ENCODE results near the gene EPHB1.

Gene EPHB1

GRCh38 chr3:135215516-135215915 is 420.5 kb downstream of the EPHB1 start:
- TF ChIP-seq CTCF (IDR thresholded peaks at IDR 0.05; ENCODE audit: low read depth, low read length, missing control alignments): no peak
- no peak overlapping the region for H3K4me3 ChIP-seq (ENCODE audit: low read depth, low read length)
- DNase-seq (ENCODE audit: low read depth): no peak
- in situ Hi-C loops (cut with HindIII; ENCODE audit: low sequenced_read_pairs): no loop called here

- TF ChIP-seq CTCF (IDR thresholded peaks at IDR 0.05; ENCODE audit: low read depth, low read length, missing control alignments): no peak
- in situ Hi-C loops (cut with HindIII; ENCODE audit: low sequenced_read_pairs): no loop called here
- DNase-seq (ENCODE audit: low read depth): no peak
- no peak overlapping the region for H3K4me3 ChIP-seq (ENCODE audit: low read depth, low read length)
Measured at GRCh38 chr3:135216659-135217058, 421.6 kb downstream of the EPHB1 start.

GRCh38 chr3:135217730-135218129 is 422.7 kb downstream of the EPHB1 start:
- in situ Hi-C loops (cut with HindIII; ENCODE audit: low sequenced_read_pairs): no loop called here
- H3K4me3 ChIP-seq (ENCODE audit: low read depth, low read length): no peak overlapping the region
- no peak for TF ChIP-seq CTCF (IDR thresholded peaks at IDR 0.05; ENCODE audit: low read depth, low read length, missing control alignments)
- DNase-seq (ENCODE audit: low read depth): no peak

- TF ChIP-seq CTCF (IDR thresholded peaks at IDR 0.05; ENCODE audit: low read depth, low read length, missing control alignments): no peak
- no peak overlapping the region for H3K4me3 ChIP-seq (ENCODE audit: low read depth, low read length)
- DNase-seq (ENCODE audit: low read depth): no peak
- in situ Hi-C loops (cut with HindIII; ENCODE audit: low sequenced_read_pairs): no loop called here
Measured at GRCh38 chr3:135218304-135218703, 423.2 kb downstream of the EPHB1 start.

- H3K4me3 ChIP-seq (ENCODE audit: low read depth, low read length): no peak overlapping the region
- in situ Hi-C loops (cut with HindIII; ENCODE audit: low sequenced_read_pairs): no loop called here
- TF ChIP-seq CTCF (IDR thresholded peaks at IDR 0.05; ENCODE audit: low read depth, low read length, missing control alignments): no peak
- DNase-seq (ENCODE audit: low read depth): no peak
Measured at GRCh38 chr3:135218782-135219181, 423.7 kb downstream of the EPHB1 start.

GRCh38 chr3:135224815-135225362 is 429.8 kb downstream of the EPHB1 start:
- H3K4me3 ChIP-seq (ENCODE audit: low read depth, low read length): no peak overlapping the region
- no peak for DNase-seq (ENCODE audit: low read depth)
- TF ChIP-seq CTCF (IDR thresholded peaks at IDR 0.05; ENCODE audit: low read depth, low read length, missing control alignments): no peak
- in situ Hi-C loops (cut with HindIII; ENCODE audit: low sequenced_read_pairs): no loop called here

- no peak overlapping the region for H3K4me3 ChIP-seq (ENCODE audit: low read depth, low read length)
- in situ Hi-C loops (cut with HindIII; ENCODE audit: low sequenced_read_pairs): no loop called here
- DNase-seq (ENCODE audit: low read depth): no peak
- no peak for TF ChIP-seq CTCF (IDR thresholded peaks at IDR 0.05; ENCODE audit: low read depth, low read length, missing control alignments)
Measured at GRCh38 chr3:135226057-135226456, 431.0 kb downstream of the EPHB1 start.
